Measurements from ENCODE around the gene WWOX. TPM values are rescaled to one million over a fixed set of nuclear protein-coding genes. Genes with fewer than 3 reads are reported as not detected.

WWOX gene
- total and polyA plus RNA-seq, 2 of the 8 experiments (the other 6 are each of a cell fraction or from before 2014, with no cell fraction given): 5.4 to 16.7 TPM

GRCh38 chr16:78469787-78470186, 370.3 kb downstream of the WWOX start:
- ChIA-PET CTCF (ENCODE audit: partially characterized antibody) (interaction anchor here (1.5 to 5.2 kb wide), 3 partner anchors 9 to 21 kb away, joined by 4 to 29 read pairs (median 4); no protein-coding TSS in a partner anchor), POLR2A (ENCODE audit: partially characterized antibody) (no interaction called here)
- H2BK5ac ChIP-seq (ENCODE audit: low read depth, low read length): no peak overlapping the region
- no peaks in the 10 kb centered on the region for H3K27me3 ChIP-seq (replicated peaks in 1 of 4; ENCODE audit: control insufficient read depth in 3 of 4, extremely low read depth in 1 of 4, insufficient read depth in 3 of 4, low read length in 3 of 4)
- H3K9me3 ChIP-seq (ENCODE audit: insufficient read depth in 2 of 2, low read depth in 1 of 2, low read length in 1 of 2): no peaks in the 10 kb centered on the region; a peak in 1 of 4 replicates
- H3K18ac ChIP-seq (ENCODE audit: extremely low read depth, low read length): no peak overlapping the region
- H3K56ac ChIP-seq (replicated peaks; ENCODE audit: insufficient read length, low read depth, low read length): no peak overlapping the region
- no peak overlapping the region for H2BK15ac ChIP-seq (ENCODE audit: low read length)
- H3K4me3 ChIP-seq (ENCODE audit: extremely low read depth in 1 of 4, insufficient read depth in 2 of 4, low read depth in 3 of 4, low read length in 4 of 4): no peak overlapping the region
- H3K27ac ChIP-seq (ENCODE audit: low read depth, low read length): no peak overlapping the region
- no peak overlapping the region for H4K8ac ChIP-seq (ENCODE audit: extremely low read depth, insufficient read depth, low read length)
- no peak overlapping the region for H2BK12ac ChIP-seq (ENCODE audit: low read depth, low read length)
- FAIRE-seq: no peak
- no peak for DNase-seq (ENCODE audit: low read depth in 1 of 2, low spot score in 2 of 2)
- WGBS, 2 experiments (ENCODE audit: extremely low coverage in 1 of 2, insufficient coverage in 1 of 2, insufficient read length in 1 of 2, insufficient replicate concordance in 2 of 2, low coverage in 1 of 2, low lambda C conversion rate in 2 of 2, missing lambda C conversion rate in 1 of 2): 89% methylated on average over 4 of the region's 4 CpGs; no CpG with 5 or more reads in 1 of the 2 experiments
- no peak overlapping the region for H2AK5ac ChIP-seq (ENCODE audit: low read depth, low read length)
- H3K4me1 ChIP-seq (replicated peaks in 1 of 4; ENCODE audit: control insufficient read depth in 3 of 4, insufficient read depth in 4 of 4, low read length in 3 of 4): no peaks in the 10 kb centered on the region
- no peaks in the 10 kb centered on the region for H3K79me1 ChIP-seq (ENCODE audit: low read depth, low read length)
- H4K5ac ChIP-seq (ENCODE audit: insufficient read length, low read depth, low read length): no peak overlapping the region
- H4K20me1 ChIP-seq (replicated peaks in 1 of 2; ENCODE audit: control insufficient read depth in 1 of 2, insufficient read depth in 2 of 2, low read length in 2 of 2): no peaks in the 10 kb centered on the region
- no peak overlapping the region for H3K23ac ChIP-seq (ENCODE audit: insufficient read length)
- H3K9ac ChIP-seq (replicated peaks in 1 of 4; ENCODE audit: extremely low read depth in 1 of 4, low read depth in 3 of 4, low read length in 3 of 4): no peak overlapping the region
- H3K14ac ChIP-seq (ENCODE audit: insufficient read length): no peak overlapping the region
- H3K4me2 ChIP-seq (ENCODE audit: insufficient read depth in 1 of 2, low read depth in 2 of 2, low read length in 2 of 2): no peak overlapping the region
- no peaks in the 10 kb centered on the region for H3K79me2 ChIP-seq (ENCODE audit: control insufficient read depth in 1 of 2, insufficient read depth in 2 of 2, low read length in 2 of 2)
- H3K23me2 ChIP-seq (ENCODE audit: low read depth, low read length): no peaks in the 10 kb centered on the region
- H4K91ac ChIP-seq (replicated peaks; ENCODE audit: insufficient read length, low read length): no peak overlapping the region
- no peak overlapping the region for H3K4ac ChIP-seq (replicated peaks; ENCODE audit: insufficient read length, low read depth, low read length)
- no peak overlapping the region for H2BK20ac ChIP-seq (ENCODE audit: low read length)
- H3K36me3 ChIP-seq (ENCODE audit: control insufficient read depth in 2 of 4, insufficient read depth in 4 of 4, low read length in 3 of 4): no peaks in the 10 kb centered on the region; a peak in 2 of 8 replicates
- no peak overlapping the region for H2BK120ac ChIP-seq (replicated peaks; ENCODE audit: low read depth, low read length)
- no peak overlapping the region for H2AFZ ChIP-seq (ENCODE audit: low read length)
- TF ChIP-seq RBBP5 (IDR thresholded peaks at IDR 0.05; ENCODE audit: borderline replicate concordance, low read depth, low read length) (no peak), RAD21 (IDR thresholded peaks at IDR 0.05 in 1 of 2, conservative IDR thresholded peaks at IDR 0.05 in 1 of 2; ENCODE audit: low read depth in 2 of 2, low read length in 2 of 2) (peak in 1 of 2 experiments; percentile 18; a peak in 1 of 4 replicates), NANOG (IDR thresholded peaks at IDR 0.05; ENCODE audit: insufficient read depth, low read depth, low read length, poor library complexity, severe bottlenecking) (no peak)

Measured in H1 (cell line).